KMS-11 (cell line): Measurements from ENCODE around the gene WFDC12.

Source experiments
- H2AFZ ChIP-seq: fragments of 200-600 bp; sonication (generic); 2 replicates; pipeline ENCODE4 v1.6.1; 2016; ENCODE audit warnings: antibody characterized with exemption, mixed run types, low read depth
- H3K27ac ChIP-seq: fragments of 200-600 bp; sonication (generic); 2 replicates; pipeline ENCODE4 v1.6.1; 2016; ENCODE audit warnings: mild to moderate bottlenecking, mixed run types
- H3K27me3 ChIP-seq: fragments of 200-600 bp; sonication (generic); 2 replicates; pipeline ENCODE4 v1.6.1; 2017; ENCODE audit warnings: mild to moderate bottlenecking, low read depth, mixed run types, moderate library complexity; ENCODE audit not compliant: insufficient read depth
- H3K36me3 ChIP-seq: fragments of 200-600 bp; sonication (generic); 2 replicates; pipeline ENCODE4 v1.6.1; 2017; ENCODE audit warnings: mild to moderate bottlenecking, mixed run types; ENCODE audit not compliant: insufficient read depth
- H3K4me1 ChIP-seq: fragments of 200-600 bp; sonication (generic); 2 replicates; pipeline ENCODE4 v1.6.1; 2016; ENCODE audit warnings: mild to moderate bottlenecking, low read depth, mixed run types; ENCODE audit not compliant: poor library complexity, severe bottlenecking
- H3K4me2 ChIP-seq: fragments of 200-600 bp; sonication (generic); 2 replicates; pipeline ENCODE4 v1.7.0; 2016; ENCODE audit warnings: mild to moderate bottlenecking, mixed run types
- H3K4me3 ChIP-seq: fragments of 200-600 bp; sonication (generic); IDR thresholded peaks from 2 replicates; pipeline ENCODE4 v1.6.1; 2017; ENCODE audit warnings: low read depth, low read length, mixed read lengths; ENCODE audit not compliant: insufficient read depth
- H3K79me2 ChIP-seq: fragments of 200-600 bp; sonication (generic); 2 replicates; pipeline ENCODE4 v1.6.1; 2016; ENCODE audit warnings: low read depth, mixed run types; ENCODE audit not compliant: insufficient read depth
- H3K9ac ChIP-seq: fragments of 200-600 bp; sonication (generic); 2 replicates; pipeline ENCODE4 v1.6.1; 2016; ENCODE audit warnings: mild to moderate bottlenecking, mixed run types
- H4K20me1 ChIP-seq: fragments of 200-600 bp; sonication (generic); 2 replicates; pipeline ENCODE4 v1.6.1; 2016; ENCODE audit warnings: mild to moderate bottlenecking, mixed run types; ENCODE audit not compliant: insufficient read depth
- CTCF ChIP-seq: fragments of 200-600 bp; sonication (generic); conservative IDR thresholded peaks from 2 replicates; pipeline ENCODE4 v1.6.1; 2017; ENCODE audit warnings: low read depth, mild to moderate bottlenecking, antibody characterized with exemption, low read length, moderate library complexity, mixed read lengths

Gene WFDC12

GRCh38 chr20:45115386-45115774 is 8.9 kb downstream of the WFDC12 start:
- H3K9ac ChIP-seq: no peak overlapping the region
- H3K4me2 ChIP-seq: no peak overlapping the region
- no peak overlapping the region for H3K27ac ChIP-seq
- no peak overlapping the region for H2AFZ ChIP-seq
- no peaks in the 10 kb centered on the region for H3K36me3 ChIP-seq
- no peak for TF ChIP-seq CTCF
- no peaks in the 10 kb centered on the region for H3K79me2 ChIP-seq
- H4K20me1 ChIP-seq: no peaks in the 10 kb centered on the region
- no peaks in the 10 kb centered on the region for H3K27me3 ChIP-seq
- peaks cover 9% of the 10 kb centered on the region for H3K4me1 ChIP-seq
- H3K4me3 ChIP-seq: no peak overlapping the region

GRCh38 chr20:45114465-45115385 is 9.5 kb downstream of the WFDC12 start, which contains the start of gene WFDC5:
Gene WFDC5 (minus strand): TSS chr20:45115174. CDS start chr20:45115083, 91 bp downstream.
- no peaks in the 10 kb centered on the region for H3K36me3 ChIP-seq
- no peak for TF ChIP-seq CTCF
- no peak within 1 kb of the TSS for H3K4me2 ChIP-seq
- H3K4me1 ChIP-seq: peaks cover 9% of the 10 kb centered on the region
- no peaks in the 10 kb centered on the region for H3K79me2 ChIP-seq
- no peak within 1 kb of the TSS for H3K4me3 ChIP-seq
- no peaks in the 10 kb centered on the region for H3K27me3 ChIP-seq
- no peak within 1 kb of the TSS for H2AFZ ChIP-seq
- no peak within 1 kb of the TSS for H3K9ac ChIP-seq
- H3K27ac ChIP-seq: no peak within 1 kb of the TSS
- H4K20me1 ChIP-seq: no peaks in the 10 kb centered on the region

GRCh38 chr20:45113865-45114264 is 10.4 kb downstream of the WFDC12 start:
- Histone ChIP-seq H3K79me2 (no peaks in the 10 kb centered on the region), H3K36me3 (no peaks in the 10 kb centered on the region), H3K4me1 (peaks cover 9% of the 10 kb centered on the region), H4K20me1 (no peaks in the 10 kb centered on the region), H3K27ac (no peak overlapping the region), H2AFZ (no peak overlapping the region), H3K4me3 (no peak overlapping the region), H3K27me3 (no peaks in the 10 kb centered on the region), H3K9ac (no peak overlapping the region), H3K4me2 (no peak overlapping the region)
- no peak for TF ChIP-seq CTCF

GRCh38 chr20:45112754-45113153 is 11.5 kb downstream of the WFDC12 start:
- Histone ChIP-seq H3K4me1 (peaks cover 9% of the 10 kb centered on the region), H3K36me3 (no peaks in the 10 kb centered on the region), H3K9ac (no peak overlapping the region), H2AFZ (no peak overlapping the region), H3K4me3 (no peak overlapping the region), H3K27ac (no peak overlapping the region), H3K79me2 (no peaks in the 10 kb centered on the region), H4K20me1 (no peaks in the 10 kb centered on the region), H3K27me3 (no peaks in the 10 kb centered on the region), H3K4me2 (no peak overlapping the region)
- no peak for TF ChIP-seq CTCF
